Type B pancreatic cell (in vitro differentiated cells): ENCODE data around the gene EPB41L5. TPM values are rescaled to one million over a fixed set of nuclear protein-coding genes. Genes with fewer than 3 reads are reported as not detected.

Experiments
- DNase-seq: peaks from one replicate; pipeline ENCODE4 v3.0.0; 2021; ENCODE audit warnings: mixed read lengths; ENCODE audit not compliant: unreplicated experiment; ENCODE audit errors: extremely low spot score
- H3K27ac Mint-ChIP-seq: 2 replicates; pipeline ENCODE4 v1.8.0; 2021; ENCODE audit warnings: mild to moderate bottlenecking, mixed read lengths
- H3K27me3 Mint-ChIP-seq: 2 replicates; pipeline ENCODE4 v1.8.0; 2021; ENCODE audit warnings: mixed read lengths
- H3K36me3 Mint-ChIP-seq: 2 replicates; pipeline ENCODE4 v1.8.0; 2021; ENCODE audit warnings: mixed read lengths
- H3K4me1 Mint-ChIP-seq: one replicate; pipeline ENCODE4 v1.8.0; 2021; ENCODE audit warnings: mixed read lengths; ENCODE audit not compliant: unreplicated experiment
- H3K4me3 Mint-ChIP-seq: 2 replicates; pipeline ENCODE4 v1.8.0; 2021; ENCODE audit warnings: mild to moderate bottlenecking, mixed read lengths
- H3K9me3 Mint-ChIP-seq: 2 replicates; pipeline ENCODE4 v1.8.0; 2021; ENCODE audit warnings: mixed read lengths
- CTCF ChIP-seq: fragments of 200-600 bp; sonication (generic); conservative IDR thresholded peaks from 2 replicates; pipeline ENCODE4 v1.5.0; 2021; ENCODE audit warnings: antibody characterized with exemption, mild to moderate bottlenecking
- total RNA-seq: library from RNA; stranded (reverse); gene quantifications from 2 replicates; pipeline ENCODE4 v1.2.1, GENCODE V29; 2021; ENCODE audit warnings: low replicate concordance

Gene EPB41L5
- total RNA-seq, 1 donor from 2014 or later: 37.6 TPM

DNA sequence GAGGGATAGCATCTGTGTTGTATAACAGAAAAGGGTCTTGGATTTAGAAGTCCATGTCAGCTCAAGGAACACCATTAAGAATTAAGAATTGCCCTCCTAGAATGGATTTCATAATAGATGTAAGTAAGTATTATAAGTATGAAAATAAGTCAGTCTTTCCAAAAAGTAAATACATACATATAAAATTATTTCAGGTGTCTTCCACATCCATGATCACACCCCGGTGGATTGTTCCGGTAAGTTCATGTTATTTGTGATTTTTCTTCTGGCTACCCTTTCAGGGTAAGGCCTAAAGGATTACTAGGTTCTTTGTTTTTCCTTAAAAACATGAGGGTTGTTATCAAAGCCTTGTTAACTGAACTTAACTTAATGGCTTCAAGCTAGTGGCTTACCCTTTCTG is 154.4 kb downstream of the EPB41L5 start:
- Mint-ChIP-seq H3K27me3 (no peaks in the 10 kb centered on the region), H3K27ac (no peak overlapping the region), H3K9me3 (no peaks in the 10 kb centered on the region), H3K4me1 (no peaks in the 10 kb centered on the region), H3K4me3 (no peak overlapping the region), H3K36me3 (peaks cover 24% of the 10 kb centered on the region)
- TF ChIP-seq CTCF: peak; percentile 44
- DNase-seq: no peak

DNA sequence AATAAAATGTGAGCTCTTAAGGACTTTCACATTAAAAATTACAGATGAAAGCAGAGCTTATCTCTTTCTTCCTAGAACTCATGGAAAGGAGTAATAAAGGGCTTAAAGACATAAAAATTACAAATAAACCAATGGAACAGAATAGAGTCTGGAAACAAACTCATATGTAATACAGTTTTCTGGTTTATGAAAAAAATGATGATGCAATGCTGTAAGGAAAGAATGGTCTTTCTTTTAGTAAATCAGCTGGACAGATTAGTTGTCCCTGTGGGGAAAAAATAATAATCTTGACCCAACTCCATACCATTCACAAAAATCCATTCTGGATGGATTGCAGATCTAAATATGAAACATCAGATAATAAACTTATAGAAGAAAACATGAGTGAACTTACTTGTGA is 156.1 kb downstream of the EPB41L5 start:
- no peak for TF ChIP-seq CTCF
- no peaks in the 10 kb centered on the region for H3K9me3 Mint-ChIP-seq
- no peak overlapping the region for H3K4me3 Mint-ChIP-seq

GRCh38 chr2:120174963-120175581 is 162.2 kb downstream of the EPB41L5 start:
- H3K36me3 Mint-ChIP-seq: no peaks in the 10 kb centered on the region
- H3K27ac Mint-ChIP-seq: no peak overlapping the region
- no peak overlapping the region for H3K4me3 Mint-ChIP-seq
- peaks cover 6% of the 10 kb centered on the region for H3K4me1 Mint-ChIP-seq
- no peaks in the 10 kb centered on the region for H3K9me3 Mint-ChIP-seq
- H3K27me3 Mint-ChIP-seq: no peaks in the 10 kb centered on the region
- no peak for DNase-seq
- TF ChIP-seq CTCF: peak; percentile 88

More for the DNA sequence above, 156.1 kb downstream of the EPB41L5 start:
- Mint-ChIP-seq H3K27me3 (no peaks in the 10 kb centered on the region), H3K4me1 (no peaks in the 10 kb centered on the region), H3K36me3 (peaks cover 24% of the 10 kb centered on the region), H3K27ac (no peak overlapping the region)
- no peak for DNase-seq

GRCh38 chr2:120176526-120176925 is 163.6 kb downstream of the EPB41L5 start:
- TF ChIP-seq CTCF: no peak
- Mint-ChIP-seq H3K4me1 (peaks cover 6% of the 10 kb centered on the region), H3K4me3 (no peak overlapping the region), H3K27me3 (no peaks in the 10 kb centered on the region), H3K9me3 (no peaks in the 10 kb centered on the region), H3K27ac (no peak overlapping the region), H3K36me3 (no peaks in the 10 kb centered on the region)
- DNase-seq: no peak

GRCh38 chr2:120177001-120177621 is 164.2 kb downstream of the EPB41L5 start:
- DNase-seq: no peak
- TF ChIP-seq CTCF: no peak
- no peak overlapping the region for H3K4me3 Mint-ChIP-seq
- H3K4me1 Mint-ChIP-seq: peaks cover 6% of the 10 kb centered on the region
- peaks cover 4% of the 10 kb centered on the region for H3K36me3 Mint-ChIP-seq
- no peak overlapping the region for H3K27ac Mint-ChIP-seq
- no peaks in the 10 kb centered on the region for H3K27me3 Mint-ChIP-seq
- H3K9me3 Mint-ChIP-seq: no peaks in the 10 kb centered on the region
